Panc1 (cell line): ENCODE data around the gene SFMBT1. TPM values are rescaled to one million over a fixed set of nuclear protein-coding genes. Genes with fewer than 3 reads are reported as not detected.

Source experiments
- ATAC-seq: fragments of 200-7000 bp; cut with Tn5 transposase; 2 replicates; pipeline ENCODE4 v1.9.1; 2020; ENCODE audit warnings: mild to moderate bottlenecking, moderate library complexity
- BruUV-seq: library from RNA; stranded (reverse); fragments of 400-500 nt; replicated peaks from 2 replicates; lab custom pipeline; 2021; lab: Mats Ljungman, UMichigan
- CTCF ChIA-PET: fragments of 300-600 bp; sonication (Branson Sonifier 250); formaldehyde crosslinking; loops from one replicate; lab custom pipeline; 2022; ENCODE audit warnings: antibody characterized with exemption; lab: Charles Lee
- POLR2A ChIA-PET: fragments of 300-600 bp; sonication (Branson Sonifier 250); formaldehyde crosslinking; loops from one replicate; lab custom pipeline; 2022; ENCODE audit warnings: antibody characterized with exemption; lab: Charles Lee
- DNase-seq: peaks from one replicate; pipeline ENCODE4 v3.0.0-alpha.2; 2010; ENCODE audit warnings: low read depth, low spot score
- H3K27ac ChIP-seq: 2 replicates; pipeline ENCODE4 v1.5.1; 2011; ENCODE audit warnings: mild to moderate bottlenecking, low read length, inconsistent platforms
- H3K27me3 ChIP-seq: fragments of 200-500 bp; sonication (Bioruptor generic); 2 replicates; pipeline ENCODE4 v1.6.0; 2014; ENCODE audit warnings: low read length, inconsistent platforms; ENCODE audit not compliant: control insufficient read depth, insufficient read depth
- H3K36me3 ChIP-seq: fragments of 200-500 bp; sonication (Bioruptor generic); 2 replicates; pipeline ENCODE4 v1.5.1; 2014; ENCODE audit warnings: inconsistent platforms, mild to moderate bottlenecking, low read length, moderate library complexity; ENCODE audit not compliant: control insufficient read depth, insufficient read depth
- H3K4me1 ChIP-seq: 2 replicates; pipeline ENCODE4 v1.5.1; 2011; ENCODE audit warnings: inconsistent platforms, mild to moderate bottlenecking, low read length, moderate library complexity; ENCODE audit not compliant: control insufficient read depth, insufficient read depth
- H3K4me3 ChIP-seq, 2 experiments: 2 replicates each; pipeline ENCODE4 v1.5.1; 2011 to 2012; ENCODE audit warnings: low read depth in 2 of 2, low read length in 2 of 2, mild to moderate bottlenecking in 2 of 2, inconsistent platforms in 1 of 2, moderate library complexity in 1 of 2
- H3K9me3 ChIP-seq: fragments of 200-500 bp; sonication (Bioruptor generic); 2 replicates; pipeline ENCODE4 v1.5.1; 2014; ENCODE audit warnings: low read depth, mild to moderate bottlenecking, inconsistent platforms, low read length, moderate library complexity; ENCODE audit not compliant: control insufficient read depth, insufficient read depth
- CTCF ChIP-seq: fragments of 450-650 bp; IDR thresholded peaks from 2 replicates; pipeline ENCODE4 v1.5.1; 2017; ENCODE audit warnings: mild to moderate bottlenecking
- POLR2AphosphoS5 ChIP-seq: IDR thresholded peaks from 2 replicates; pipeline ENCODE4 v1.6.1; 2012; ENCODE audit warnings: mild to moderate bottlenecking, low read depth, low read length, moderate library complexity
- REST ChIP-seq, 2 experiments: IDR thresholded peaks; 2 replicates each; pipeline ENCODE4 v1.6.1; 2011 to 2012; ENCODE audit warnings: low read depth in 2 of 2, control low read depth in 1 of 2, low read length in 1 of 2, mild to moderate bottlenecking in 1 of 2, moderate library complexity in 1 of 2; ENCODE audit not compliant: insufficient read depth in 1 of 2
- SIN3A ChIP-seq: IDR thresholded peaks from 2 replicates; pipeline ENCODE4 v1.6.1; 2012; ENCODE audit warnings: low read depth, mild to moderate bottlenecking, low read length, moderate library complexity, borderline replicate concordance; ENCODE audit not compliant: insufficient read depth
- TCF7L2 ChIP-seq: IDR thresholded peaks from 2 replicates; pipeline ENCODE4 v1.6.1; 2011; ENCODE audit warnings: mild to moderate bottlenecking, low read depth, low read length, inconsistent platforms
- in situ Hi-C: cut with HindIII; loops from 2 replicates; pipeline ENCODE4 v1.10.0; 2016; ENCODE audit warnings: low sequenced_read_pairs, low pct_unique_long_range_greater_than_20kb
- intact Hi-C: fragments of 100-400 bp; cut with micrococcal nuclease; formaldehyde crosslinking; loops from one replicate; pipeline ENCODE4 v1.10.0; 2022; ENCODE audit not compliant: unreplicated experiment
- total RNA-seq: library from RNA; stranded (reverse); gene quantifications from one replicate; pipeline ENCODE4 v1.2.1, GENCODE V29; 2021; ENCODE audit not compliant: unreplicated experiment

SFMBT1 gene
- total RNA-seq, 1 experiment from 2014 or later: 24.4 TPM

- no peak for TF ChIP-seq REST (IDR thresholded peaks at IDR 0.05; ENCODE audit: insufficient read depth in 1 of 2, low read depth in 2 of 2, low read length in 1 of 2)
- TF ChIP-seq POLR2AphosphoS5: no peak
- no peak for TF ChIP-seq TCF7L2
- TF ChIP-seq SIN3A: no peak
- TF ChIP-seq CTCF: no peak
- BruUV-seq: no TSS peak
These were observed 154.7 kb downstream of the SFMBT1 start for GRCh38 chr3:52891164-52891563.

GRCh38 chr3:52890735-52891134 is 155.1 kb downstream of the SFMBT1 start:
- ATAC-seq: no peak
- BruUV-seq: no TSS peak
- peaks cover 23% of the 10 kb centered on the region for H3K4me1 ChIP-seq
- CTCF ChIA-PET: no interaction called here
- POLR2A ChIA-PET: interaction anchor here (0.6 kb wide), 1 partner anchor 95 kb away, joined by 3 read pairs; no protein-coding TSS in a partner anchor
- intact Hi-C loops (no loop called here), in situ Hi-C loops (no loop called here)
- DNase-seq: no peak
- no peaks in the 10 kb centered on the region for H3K9me3 ChIP-seq
- no peaks in the 10 kb centered on the region for H3K36me3 ChIP-seq
- H3K27me3 ChIP-seq: no peaks in the 10 kb centered on the region
- H3K27ac ChIP-seq: no peak overlapping the region
- no peak for TF ChIP-seq POLR2AphosphoS5
- no peak for TF ChIP-seq CTCF
- no peak for TF ChIP-seq REST (IDR thresholded peaks at IDR 0.05; ENCODE audit: insufficient read depth in 1 of 2, low read depth in 2 of 2, low read length in 1 of 2)
- TF ChIP-seq TCF7L2: no peak
- no peak for TF ChIP-seq SIN3A
- no peak overlapping the region for H3K4me3 ChIP-seq

More at GRCh38 chr3:52891164-52891563, 154.7 kb downstream of the SFMBT1 start:
- CTCF ChIA-PET: no interaction called here
- Histone ChIP-seq H3K27ac (no peak overlapping the region), H3K36me3 (no peaks in the 10 kb centered on the region), H3K9me3 (no peaks in the 10 kb centered on the region), H3K4me1 (peaks cover 27% of the 10 kb centered on the region), H3K4me3 (no peak overlapping the region), H3K27me3 (no peaks in the 10 kb centered on the region)
- ATAC-seq (no peak), DNase-seq (no peak)
- intact Hi-C loops: no loop called here
- POLR2A ChIA-PET: no interaction called here
- in situ Hi-C loops: no loop called here
